Measurements from ENCODE around the gene TUBD1. TPM values are rescaled to one million over a fixed set of nuclear protein-coding genes. Genes with fewer than 3 reads are reported as not detected.
"Not testable (repeated sequence)": the region's sequence is repeated elsewhere in the genome, so short reads cannot be mapped to it uniquely, and the experiment has no call there.

TUBD1 gene
- total RNA-seq, 1 donor from 2014 or later = 12.5 TPM

- H3K9me3 Mint-ChIP-seq (ENCODE audit: unreplicated experiment) = no peaks in the 10 kb centered on the region
- DNase-seq (ENCODE audit: low spot score) = no peak
- H3K27ac Mint-ChIP-seq (ENCODE audit: unreplicated experiment) = no peak overlapping the region
- H3K36me3 Mint-ChIP-seq (ENCODE audit: low read depth, unreplicated experiment) = peaks cover 14% of the 10 kb centered on the region
- no peak overlapping the region for H3K4me3 Mint-ChIP-seq (ENCODE audit: unreplicated experiment)
- peaks cover 6% of the 10 kb centered on the region for H3K4me1 Mint-ChIP-seq (ENCODE audit: unreplicated experiment)
- TF ChIP-seq, protein P1, sequence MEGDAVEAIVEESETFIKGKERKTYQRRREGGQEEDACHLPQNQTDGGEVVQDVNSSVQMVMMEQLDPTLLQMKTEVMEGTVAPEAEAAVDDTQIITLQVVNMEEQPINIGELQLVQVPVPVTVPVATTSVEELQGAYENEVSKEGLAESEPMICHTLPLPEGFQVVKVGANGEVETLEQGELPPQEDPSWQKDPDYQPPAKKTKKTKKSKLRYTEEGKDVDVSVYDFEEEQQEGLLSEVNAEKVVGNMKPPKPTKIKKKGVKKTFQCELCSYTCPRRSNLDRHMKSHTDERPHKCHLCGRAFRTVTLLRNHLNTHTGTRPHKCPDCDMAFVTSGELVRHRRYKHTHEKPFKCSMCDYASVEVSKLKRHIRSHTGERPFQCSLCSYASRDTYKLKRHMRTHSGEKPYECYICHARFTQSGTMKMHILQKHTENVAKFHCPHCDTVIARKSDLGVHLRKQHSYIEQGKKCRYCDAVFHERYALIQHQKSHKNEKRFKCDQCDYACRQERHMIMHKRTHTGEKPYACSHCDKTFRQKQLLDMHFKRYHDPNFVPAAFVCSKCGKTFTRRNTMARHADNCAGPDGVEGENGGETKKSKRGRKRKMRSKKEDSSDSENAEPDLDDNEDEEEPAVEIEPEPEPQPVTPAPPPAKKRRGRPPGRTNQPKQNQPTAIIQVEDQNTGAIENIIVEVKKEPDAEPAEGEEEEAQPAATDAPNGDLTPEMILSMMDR (IDR thresholded peaks at IDR 0.05; ENCODE audit: unreplicated experiment) = no peak
- peaks cover under 1% of the 10 kb centered on the region for H3K27me3 Mint-ChIP-seq (ENCODE audit: unreplicated experiment)
These were observed 18.4 kb downstream of the TUBD1 start for GRCh38 chr17:59874376-59874775.

GRCh38 chr17:59873414-59873813 lies 19.3 kb downstream of the TUBD1 start:
- H3K27ac Mint-ChIP-seq (ENCODE audit: unreplicated experiment); H3K27me3 Mint-ChIP-seq (ENCODE audit: unreplicated experiment): not testable (repeated sequence)
- peaks cover 14% of the 10 kb centered on the region for H3K36me3 Mint-ChIP-seq (ENCODE audit: low read depth, unreplicated experiment)

GRCh38 chr17:59872351-59872750 lies 20.4 kb downstream of the TUBD1 start:
- Mint-ChIP-seq H3K27ac (ENCODE audit: unreplicated experiment) (no peak overlapping the region), H3K36me3 (ENCODE audit: low read depth, unreplicated experiment) (peaks cover 8% of the 10 kb centered on the region), H3K4me3 (ENCODE audit: unreplicated experiment) (no peak overlapping the region), H3K27me3 (ENCODE audit: unreplicated experiment) (peaks cover 1% of the 10 kb centered on the region), H3K9me3 (ENCODE audit: unreplicated experiment) (no peaks in the 10 kb centered on the region), H3K4me1 (ENCODE audit: unreplicated experiment) (peaks cover 6% of the 10 kb centered on the region)
- TF ChIP-seq, protein P1 (IDR thresholded peaks at IDR 0.05; ENCODE audit: unreplicated experiment) = no peak
- DNase-seq (ENCODE audit: low spot score) = no peak

More at GRCh38 chr17:59873414-59873813, 19.3 kb downstream of the TUBD1 start:
- not testable (repeated sequence) for DNase-seq (ENCODE audit: low spot score); H3K4me3 Mint-ChIP-seq (ENCODE audit: unreplicated experiment); H3K9me3 Mint-ChIP-seq (ENCODE audit: unreplicated experiment); H3K4me1 Mint-ChIP-seq (ENCODE audit: unreplicated experiment)

DNA sequence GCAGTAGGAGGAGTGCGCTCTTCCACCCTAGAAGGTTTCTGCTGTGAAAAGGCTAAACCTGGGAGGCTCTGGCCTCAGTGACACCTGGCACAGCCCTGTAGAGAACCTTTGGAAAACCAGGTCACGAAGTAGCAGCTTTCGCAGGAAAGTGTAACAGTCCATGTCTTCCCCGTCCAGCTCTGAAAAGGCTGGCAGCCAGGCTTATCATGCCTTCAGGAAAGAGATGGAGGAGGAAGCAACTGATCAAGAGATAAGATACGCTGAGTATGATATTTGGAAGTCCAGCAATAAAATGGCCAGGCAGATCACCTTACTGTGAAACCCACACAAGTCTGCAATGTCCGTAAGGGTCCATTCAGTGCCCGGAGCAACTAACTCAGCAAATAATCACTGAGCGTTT lies 22.3 kb downstream of the TUBD1 start:
- no peak for DNase-seq (ENCODE audit: low spot score)
- Mint-ChIP-seq H3K9me3 (ENCODE audit: unreplicated experiment) (no peaks in the 10 kb centered on the region), H3K36me3 (ENCODE audit: low read depth, unreplicated experiment) (peaks cover 5% of the 10 kb centered on the region), H3K27me3 (ENCODE audit: unreplicated experiment) (peaks cover 1% of the 10 kb centered on the region), H3K27ac (ENCODE audit: unreplicated experiment) (no peak overlapping the region), H3K4me3 (ENCODE audit: unreplicated experiment) (no peak overlapping the region), H3K4me1 (ENCODE audit: unreplicated experiment) (peaks cover 6% of the 10 kb centered on the region)
- TF ChIP-seq, protein P1 (IDR thresholded peaks at IDR 0.05; ENCODE audit: unreplicated experiment) = no peak

DNA sequence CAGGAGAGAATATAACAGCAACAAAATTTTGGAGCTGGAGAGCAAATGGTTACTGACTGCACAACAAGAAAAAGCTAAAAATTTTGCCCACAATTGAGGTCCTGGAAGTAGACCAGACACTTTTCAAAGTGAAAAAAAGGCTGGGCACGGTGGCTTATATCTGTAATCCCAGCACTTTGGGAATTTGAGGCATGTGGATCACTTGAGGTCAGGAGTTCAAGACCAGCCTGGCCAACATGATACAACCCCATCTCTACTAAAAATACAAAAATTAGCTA lies 22.9 kb downstream of the TUBD1 start:
- TF ChIP-seq, protein P1 (IDR thresholded peaks at IDR 0.05; ENCODE audit: unreplicated experiment) = no peak
- Mint-ChIP-seq H3K36me3 (ENCODE audit: low read depth, unreplicated experiment) (peaks cover 5% of the 10 kb centered on the region), H3K9me3 (ENCODE audit: unreplicated experiment) (no peaks in the 10 kb centered on the region), H3K4me3 (ENCODE audit: unreplicated experiment) (no peak overlapping the region), H3K27ac (ENCODE audit: unreplicated experiment) (no peak overlapping the region), H3K27me3 (ENCODE audit: unreplicated experiment) (peaks cover 1% of the 10 kb centered on the region), H3K4me1 (ENCODE audit: unreplicated experiment) (peaks cover 6% of the 10 kb centered on the region)
- no peak for DNase-seq (ENCODE audit: low spot score)

DNA sequence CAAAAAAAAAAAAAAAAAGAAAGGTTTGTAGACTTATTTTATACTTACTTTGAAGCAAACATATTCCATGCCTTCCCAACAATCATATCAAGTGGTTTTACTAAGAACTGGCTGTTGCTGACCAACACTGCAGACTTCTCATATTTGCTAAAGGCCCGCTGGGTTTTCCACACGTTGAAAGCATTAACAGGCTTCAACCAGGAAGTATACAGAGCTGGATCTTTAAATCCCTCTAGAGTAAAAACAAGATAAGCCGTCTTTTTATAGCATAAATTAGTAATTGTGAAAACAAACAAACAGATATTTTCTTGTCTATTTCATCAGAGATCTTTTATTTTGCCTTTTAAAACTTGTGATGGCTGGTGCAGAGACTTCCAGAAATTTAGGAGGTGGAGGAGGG lies 29.1 kb downstream of the TUBD1 start:
- H3K9me3 Mint-ChIP-seq (ENCODE audit: unreplicated experiment) = no peaks in the 10 kb centered on the region
- TF ChIP-seq, protein P1 (IDR thresholded peaks at IDR 0.05; ENCODE audit: unreplicated experiment) = no peak
- peaks cover 3% of the 10 kb centered on the region for H3K36me3 Mint-ChIP-seq (ENCODE audit: low read depth, unreplicated experiment)
- no peak overlapping the region for H3K4me3 Mint-ChIP-seq (ENCODE audit: unreplicated experiment)
- H3K4me1 Mint-ChIP-seq (ENCODE audit: unreplicated experiment) = no peaks in the 10 kb centered on the region
- DNase-seq (ENCODE audit: low spot score) = no peak
- H3K27ac Mint-ChIP-seq (ENCODE audit: unreplicated experiment) = no peak overlapping the region
- H3K27me3 Mint-ChIP-seq (ENCODE audit: unreplicated experiment) = no peaks in the 10 kb centered on the region

All from endothelial cell (in vitro differentiated cells).